Eye (tissue), 1 donor: ENCODE measurements around the gene FAM167B.
"Not testable (repeated sequence)": the region's sequence is repeated elsewhere in the genome, so short reads cannot be mapped to it uniquely, and the experiment has no call there.

ENCODE experiments used
- DNase-seq: peaks from one replicate; pipeline ENCODE4 v3.0.0-alpha.2; 2015

Gene FAM167B

DNA sequence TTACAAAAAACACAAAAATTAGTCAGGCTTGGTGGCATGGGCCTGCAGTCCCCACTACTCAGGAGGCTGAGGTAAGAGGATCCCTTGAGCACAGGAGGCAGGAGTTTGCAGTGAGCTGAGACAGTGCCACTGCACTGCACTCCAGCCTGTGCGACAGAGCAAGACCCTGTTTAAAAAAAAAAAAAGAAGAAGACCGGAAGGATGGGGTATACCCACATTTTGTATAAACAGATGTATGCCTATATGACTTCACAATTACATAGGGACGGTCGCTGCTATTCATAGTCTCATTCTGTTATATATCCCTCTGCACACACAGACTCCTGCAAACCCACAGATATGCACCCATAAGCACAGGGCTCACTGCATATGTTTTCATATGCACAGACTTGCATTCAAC is 16.7 kb downstream of the FAM167B start:
- DNase-seq = no peak

DNA sequence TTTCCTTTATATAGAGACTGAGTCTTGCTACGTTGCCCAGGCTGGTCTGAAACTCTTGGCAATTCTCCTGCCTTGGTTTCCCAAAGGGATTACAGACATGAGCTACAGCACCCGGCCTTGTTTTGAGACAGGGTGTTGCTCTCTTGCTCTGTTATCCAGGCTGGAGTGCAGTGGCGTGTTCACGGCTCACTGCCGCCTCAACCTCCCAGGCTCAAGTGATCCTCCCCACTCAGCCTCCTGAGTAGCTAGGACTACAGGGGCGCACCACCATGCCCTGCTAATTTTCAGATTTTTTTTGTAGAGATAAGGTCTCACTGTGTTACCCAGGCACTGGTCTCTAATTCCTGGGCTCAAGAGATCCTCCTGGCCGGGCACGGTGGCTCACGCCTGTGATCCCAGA is 18.8 kb downstream of the FAM167B start:
- no peak for DNase-seq

DNA sequence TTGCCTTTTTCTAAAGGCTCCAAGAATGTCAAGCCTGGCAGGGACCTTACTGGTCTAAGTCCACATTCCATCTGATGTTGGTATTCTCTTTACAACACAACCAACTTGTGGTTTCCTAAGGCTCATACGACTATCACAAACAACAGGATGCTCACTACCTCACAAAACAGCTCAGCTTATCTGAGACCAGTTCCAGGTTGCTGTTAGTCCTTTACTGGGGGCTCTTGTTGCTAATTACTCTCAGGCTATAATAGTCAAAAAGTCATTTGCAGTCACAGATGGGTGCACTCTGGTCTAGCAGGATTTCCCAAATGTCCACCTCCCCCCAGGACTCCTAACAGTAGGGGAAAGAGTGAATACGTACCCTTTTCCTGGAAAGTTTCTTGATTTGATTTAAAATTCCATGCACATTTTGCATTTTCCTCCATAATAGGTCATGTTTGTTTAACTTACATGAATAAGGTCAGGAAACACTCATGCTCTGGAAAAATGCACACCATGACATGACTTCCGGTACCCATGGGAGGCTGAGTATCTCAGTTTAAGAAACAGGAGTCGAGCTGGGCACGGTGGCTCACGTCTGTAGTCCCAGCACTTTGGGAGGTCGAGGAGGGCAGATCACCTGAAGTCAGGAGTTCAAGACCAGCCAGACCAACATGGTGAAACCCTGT is 20.0 kb downstream of the FAM167B start:
- DNase-seq = no peak

DNA sequence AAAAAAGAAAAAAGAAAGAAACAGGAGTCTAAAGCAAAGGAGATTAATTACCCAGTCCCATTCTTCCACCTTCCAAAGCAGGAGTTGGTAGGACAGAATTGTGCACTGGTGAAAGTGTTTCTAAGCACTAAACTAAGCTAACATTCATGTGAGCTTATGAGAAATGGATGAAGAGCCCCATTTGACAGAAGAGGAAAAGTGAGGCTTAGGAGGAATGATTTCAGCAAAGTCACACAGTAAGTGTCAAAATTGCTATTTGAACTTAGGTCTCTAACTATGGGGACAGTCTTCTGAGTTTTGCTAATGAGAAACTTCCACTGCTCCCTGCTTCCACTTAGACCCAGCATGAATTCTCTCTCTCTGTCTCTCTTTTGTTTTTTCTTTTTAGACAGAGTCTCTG is 22.7 kb downstream of the FAM167B start:
- DNase-seq = no peak

DNA sequence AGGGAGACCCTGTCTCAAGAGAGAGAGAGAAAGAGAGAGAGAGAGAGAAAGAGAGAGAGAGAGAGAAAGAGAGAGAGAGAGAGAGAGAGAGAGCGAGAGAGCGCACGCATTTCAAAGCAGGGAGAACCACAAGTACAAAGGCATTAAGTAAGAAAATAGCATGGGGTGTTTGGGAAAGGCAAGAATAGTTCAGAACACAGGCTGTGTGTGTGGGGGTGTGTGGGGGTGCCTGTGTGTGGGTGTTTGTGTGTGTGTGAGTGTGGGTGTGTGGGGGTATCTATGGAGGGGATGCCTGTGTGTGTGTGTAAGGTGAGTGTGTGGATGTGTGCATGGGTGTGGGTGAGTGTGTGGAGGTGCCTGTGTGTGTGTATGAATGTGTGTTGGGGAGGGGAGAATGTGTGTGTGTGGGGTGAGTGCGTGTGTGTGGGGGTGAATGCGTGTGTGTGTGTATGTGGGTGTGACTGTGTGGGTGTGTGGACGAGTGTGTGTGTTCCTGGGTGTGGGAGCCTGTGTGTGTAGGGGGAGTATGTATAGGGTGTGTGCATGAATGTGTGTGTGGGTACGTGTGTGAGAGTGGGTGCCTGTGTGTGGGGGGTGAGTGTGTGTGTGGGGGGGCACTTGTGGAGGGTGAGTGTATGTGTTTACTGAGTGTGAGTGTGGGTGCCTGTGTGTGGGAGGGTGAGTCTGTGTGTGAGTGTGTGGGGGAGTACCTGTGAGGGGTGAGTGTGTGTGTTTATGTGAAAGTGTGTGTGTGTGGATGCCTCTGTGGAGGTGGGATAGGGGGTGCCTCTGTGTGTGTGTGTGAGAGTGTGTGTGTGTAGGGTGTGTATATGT is 25.8 kb downstream of the FAM167B start:
- no peak for DNase-seq

DNA sequence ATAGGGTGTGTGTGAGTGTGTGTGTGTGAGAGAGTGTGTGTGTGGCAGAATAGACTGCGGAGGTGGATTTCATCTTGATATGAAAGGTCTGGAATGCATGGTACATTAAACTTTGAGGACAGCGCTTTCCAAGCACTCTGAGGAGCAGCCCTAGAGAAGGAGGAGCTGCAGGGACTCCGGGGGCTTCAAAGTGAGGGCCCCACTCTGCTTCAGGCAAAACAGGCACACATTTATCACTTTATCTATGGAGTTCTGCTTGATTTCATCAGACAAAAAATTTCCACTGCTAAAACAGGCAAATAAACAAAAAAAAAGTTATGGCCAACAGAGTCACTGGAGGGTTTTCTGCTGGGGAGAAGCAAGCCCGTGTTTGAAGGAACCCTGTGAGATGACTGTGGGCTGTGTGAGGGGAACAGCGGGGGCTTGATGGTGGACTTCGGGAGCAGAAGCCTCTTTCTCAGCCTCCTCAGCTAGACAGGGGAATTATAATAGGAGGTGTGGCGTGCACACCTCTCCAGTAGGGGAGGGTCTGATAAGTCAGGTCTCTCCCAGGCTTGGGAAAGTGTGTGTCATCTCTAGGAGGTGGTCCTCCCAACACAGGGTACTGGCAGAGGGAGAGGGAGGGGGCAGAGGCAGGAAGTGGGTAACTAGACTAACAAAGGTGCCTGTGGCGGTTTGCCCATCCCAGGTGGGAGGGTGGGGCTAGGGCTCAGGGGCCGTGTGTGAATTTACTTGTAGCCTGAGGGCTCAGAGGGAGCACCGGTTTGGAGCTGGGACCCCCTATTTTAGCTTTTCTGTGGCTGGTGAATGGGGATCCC is 26.6 kb downstream of the FAM167B start:
- no peak for DNase-seq

DNA sequence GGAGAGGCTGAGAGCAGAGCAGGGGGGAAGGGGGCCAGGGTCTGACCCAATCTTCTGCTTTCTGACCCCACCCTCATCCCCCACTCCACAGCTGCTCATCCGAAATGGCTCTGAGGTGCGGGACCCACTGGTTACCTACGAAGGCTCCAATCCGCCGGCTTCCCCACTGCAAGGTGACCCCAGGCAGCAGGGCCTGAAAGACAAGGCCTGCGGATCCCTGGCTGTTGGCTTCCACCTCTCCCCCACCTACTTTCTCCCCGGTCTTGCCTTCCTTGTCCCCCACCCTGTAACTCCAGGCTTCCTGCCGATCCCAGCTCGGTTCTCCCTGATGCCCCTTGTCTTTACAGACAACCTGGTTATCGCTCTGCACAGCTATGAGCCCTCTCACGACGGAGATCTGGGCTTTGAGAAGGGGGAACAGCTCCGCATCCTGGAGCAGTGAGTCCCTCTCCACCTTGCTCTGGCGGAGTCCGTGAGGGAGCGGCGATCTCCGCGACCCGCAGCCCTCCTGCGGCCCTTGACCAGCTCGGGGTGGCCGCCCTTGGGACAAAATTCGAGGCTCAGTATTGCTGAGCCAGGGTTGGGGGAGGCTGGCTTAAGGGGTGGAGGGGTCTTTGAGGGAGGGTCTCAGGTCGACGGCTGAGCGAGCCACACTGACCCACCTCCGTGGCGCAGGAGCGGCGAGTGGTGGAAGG is 27.8 kb downstream of the FAM167B start:
- DNase-seq = no peak

DNA sequence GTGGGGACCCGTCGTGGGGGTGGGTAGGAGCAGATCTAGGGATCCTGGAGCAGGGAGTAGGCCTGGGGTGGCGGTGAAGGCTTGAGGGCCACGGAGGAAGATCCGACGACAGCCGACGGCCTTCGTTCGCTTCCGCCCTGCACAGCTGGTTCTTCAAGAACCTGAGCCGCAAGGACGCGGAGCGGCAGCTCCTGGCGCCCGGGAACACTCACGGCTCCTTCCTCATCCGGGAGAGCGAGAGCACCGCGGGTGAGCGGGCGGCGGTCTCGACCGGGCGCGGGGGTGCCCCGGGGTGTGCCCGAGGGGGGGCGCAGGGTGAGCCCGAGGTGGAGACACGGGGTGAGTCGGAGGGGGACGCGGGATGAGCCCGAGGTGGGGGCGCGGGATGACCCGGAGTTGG is 28.4 kb downstream of the FAM167B start:
- DNase-seq = peak; percentile 40

DNA sequence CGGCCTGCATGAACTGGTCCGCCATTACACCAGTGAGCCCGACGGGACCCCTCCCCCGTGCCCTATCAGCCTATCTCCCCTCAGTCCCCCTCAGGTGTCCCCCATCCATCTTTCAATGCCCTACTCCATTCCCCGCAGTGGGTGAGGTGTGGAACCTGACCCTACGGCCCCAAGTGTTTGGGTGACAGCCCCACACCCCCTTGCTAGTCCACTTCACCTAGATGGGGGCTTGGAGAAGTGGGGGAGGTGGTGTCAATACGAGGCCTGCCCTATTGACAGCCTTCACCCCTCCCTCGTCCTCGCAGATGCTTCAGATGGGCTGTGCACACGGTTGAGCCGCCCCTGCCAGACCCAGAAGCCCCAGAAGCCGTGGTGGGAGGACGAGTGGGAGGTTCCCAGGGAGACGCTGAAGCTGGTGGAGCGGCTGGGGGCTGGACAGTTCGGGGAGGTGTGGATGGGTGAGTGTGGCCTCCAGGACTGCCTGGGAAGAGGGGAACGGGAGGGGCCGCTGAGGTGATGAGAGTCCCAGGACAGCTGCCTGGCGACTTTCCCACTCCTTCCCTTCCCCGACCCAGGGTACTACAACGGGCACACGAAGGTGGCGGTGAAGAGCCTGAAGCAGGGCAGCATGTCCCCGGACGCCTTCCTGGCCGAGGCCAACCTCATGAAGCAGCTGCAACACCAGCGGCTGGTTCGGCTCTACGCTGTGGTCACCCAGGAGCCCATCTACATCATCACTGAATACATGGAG is 29.2 kb downstream of the FAM167B start:
- DNase-seq = no peak

DNA sequence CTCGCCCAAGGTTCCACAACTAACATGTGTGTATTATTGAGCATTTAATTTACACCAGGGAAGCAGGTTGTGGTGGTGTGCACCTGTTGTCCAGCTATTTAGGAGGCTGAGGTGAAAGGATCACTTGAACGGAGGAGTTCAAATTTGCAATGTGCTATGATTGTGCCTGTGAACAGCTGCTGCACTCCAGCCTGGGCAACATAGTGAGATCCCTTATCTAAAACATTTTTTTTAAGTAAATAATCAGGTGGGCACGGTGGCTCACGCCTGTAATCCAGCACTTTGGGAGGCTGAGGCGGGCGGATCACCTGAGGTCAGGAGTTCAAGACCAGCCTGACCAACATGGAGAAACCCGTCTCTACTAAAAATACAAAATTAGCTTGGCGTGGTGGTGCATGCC is 37.8 kb downstream of the FAM167B start:
- not testable (repeated sequence) for DNase-seq

DNA sequence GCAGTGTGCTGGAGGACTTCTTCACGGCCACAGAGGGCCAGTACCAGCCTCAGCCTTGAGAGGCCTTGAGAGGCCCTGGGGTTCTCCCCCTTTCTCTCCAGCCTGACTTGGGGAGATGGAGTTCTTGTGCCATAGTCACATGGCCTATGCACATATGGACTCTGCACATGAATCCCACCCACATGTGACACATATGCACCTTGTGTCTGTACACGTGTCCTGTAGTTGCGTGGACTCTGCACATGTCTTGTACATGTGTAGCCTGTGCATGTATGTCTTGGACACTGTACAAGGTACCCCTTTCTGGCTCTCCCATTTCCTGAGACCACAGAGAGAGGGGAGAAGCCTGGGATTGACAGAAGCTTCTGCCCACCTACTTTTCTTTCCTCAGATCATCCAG is 38.6 kb downstream of the FAM167B start:
- no peak for DNase-seq

DNA sequence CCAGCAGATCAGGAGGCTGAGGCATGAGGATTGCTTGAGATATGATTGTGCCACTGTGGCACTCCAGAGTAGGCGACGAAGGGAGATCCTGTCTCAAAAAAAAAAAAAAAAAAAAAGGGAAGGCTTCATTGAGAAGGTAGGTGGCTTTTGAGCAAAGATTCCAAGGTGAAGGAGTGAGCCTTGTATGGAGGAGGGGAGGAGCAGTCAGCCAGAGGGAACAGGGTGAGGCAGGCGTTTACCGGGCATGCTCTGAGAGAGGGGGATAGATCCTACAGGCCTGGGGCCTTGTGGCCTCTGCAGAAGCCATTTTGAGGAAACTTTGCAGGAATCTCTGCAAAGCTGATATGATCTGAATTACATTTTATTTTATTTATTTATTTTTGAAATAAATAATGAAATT is 39.7 kb downstream of the FAM167B start:
- no peak for DNase-seq

DNA sequence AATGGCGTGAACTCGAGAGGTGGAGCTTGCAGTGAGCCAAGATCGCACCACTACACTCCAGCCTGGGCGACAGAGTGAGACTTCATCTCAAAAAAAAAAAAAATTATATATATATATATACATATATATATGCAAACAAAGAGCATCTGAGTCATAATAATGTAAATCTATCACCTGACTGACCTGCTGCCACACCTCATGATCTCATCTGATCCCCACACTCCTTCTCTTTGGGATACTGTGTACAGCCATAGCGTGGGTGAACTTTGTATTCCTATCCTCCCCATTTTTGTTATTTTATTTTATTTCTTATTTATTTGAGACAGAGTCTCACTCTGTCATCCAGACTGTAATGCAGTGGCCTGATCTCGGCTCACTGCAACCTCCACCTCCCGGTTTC is 42.2 kb downstream of the FAM167B start:
- DNase-seq = no peak

DNA sequence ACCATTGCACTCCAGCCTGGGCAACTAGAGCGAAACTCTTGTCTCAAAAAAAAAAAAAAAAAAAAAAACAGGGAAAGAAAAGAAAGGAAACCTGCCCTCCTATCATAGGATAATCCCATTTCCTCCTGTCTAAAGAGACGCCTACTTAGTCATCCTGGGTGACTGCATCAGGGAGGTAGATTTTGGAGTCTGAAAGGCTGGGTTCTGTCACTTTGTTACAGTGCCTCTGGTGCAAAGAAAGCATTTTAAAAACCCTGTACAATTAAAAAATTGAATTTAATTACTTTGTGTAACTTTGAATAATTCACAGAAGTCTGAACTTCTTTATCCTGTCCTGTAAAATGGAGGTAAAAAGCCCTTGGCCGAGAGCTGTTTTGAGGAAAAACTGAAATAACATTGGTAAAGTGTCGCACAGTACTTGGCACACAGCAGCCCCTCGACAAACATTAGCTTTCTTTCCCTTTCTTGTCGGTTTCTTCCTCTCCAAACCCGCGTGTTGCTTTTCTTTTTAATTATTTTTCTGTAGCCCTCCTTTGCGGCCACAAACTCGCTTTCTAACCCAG is 44.2 kb downstream of the FAM167B start:
- DNase-seq = no peak

DNA sequence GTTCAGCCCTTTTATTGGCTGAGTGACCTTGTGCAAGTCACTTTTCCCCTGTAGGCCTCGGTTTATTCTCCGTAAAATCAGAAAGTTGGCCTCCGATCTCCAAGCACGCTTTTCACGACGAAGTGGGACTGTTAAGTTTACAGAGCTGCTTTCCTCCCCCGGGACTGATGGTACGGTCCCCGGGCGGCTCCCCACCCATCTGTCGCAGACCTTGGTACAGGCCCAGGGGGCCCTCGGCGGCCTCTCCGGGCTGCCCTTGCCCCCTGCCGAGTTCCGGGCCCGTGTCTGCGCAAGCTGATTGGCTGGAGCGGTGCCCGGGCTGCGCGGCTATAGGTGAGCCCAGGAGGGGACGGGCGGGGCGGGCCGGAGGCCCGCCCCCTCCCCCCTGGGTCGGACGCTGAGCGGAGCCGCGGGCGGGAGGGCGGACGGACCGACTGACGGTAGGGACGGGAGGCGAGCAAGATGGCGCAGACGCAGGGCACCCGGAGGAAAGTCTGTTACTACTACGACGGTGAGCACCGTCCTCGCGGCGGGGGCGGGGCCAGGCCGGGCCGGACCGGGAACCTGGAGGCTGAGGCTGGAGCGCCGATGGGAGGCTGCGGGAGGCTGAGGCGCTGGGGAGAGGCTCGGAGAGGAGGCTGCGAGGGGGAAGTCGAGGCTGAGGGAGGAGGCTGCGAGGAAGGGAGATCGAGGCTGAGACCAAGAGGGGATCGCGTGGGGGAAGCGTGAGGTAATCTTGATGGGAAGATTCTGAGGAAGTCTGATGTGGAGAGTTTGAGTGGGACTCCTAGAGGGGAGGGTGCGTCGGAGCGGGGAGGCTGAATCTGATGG is 44.9 kb downstream of the FAM167B start, which contains the start of gene HDAC1:
Gene HDAC1, plus strand, starts transcription at position 376 of the 831 bp plus-strand sequence. Its CDS starts 87 bp downstream, at position 463.
- DNase-seq = peak; percentile 95

DNA sequence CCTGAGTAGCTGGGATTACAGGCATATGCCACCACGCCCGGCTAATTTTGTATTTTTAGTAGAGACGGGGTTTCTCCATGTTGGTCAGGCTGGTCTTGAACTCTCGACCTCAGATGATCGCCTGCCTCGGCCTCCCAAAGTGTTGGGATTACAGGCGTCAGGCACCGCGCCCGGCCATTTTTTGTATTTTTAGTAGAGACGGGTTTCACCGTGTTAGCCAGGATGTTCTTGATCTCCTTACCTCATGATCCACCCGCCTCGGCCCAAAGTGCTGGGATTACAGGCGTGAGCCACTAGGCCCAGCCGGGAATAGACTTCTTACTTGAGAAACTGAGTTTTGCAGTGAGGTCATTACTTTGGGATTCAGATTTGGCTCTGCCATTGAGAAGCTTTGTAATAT is 51.2 kb downstream of the FAM167B start:
- DNase-seq = not testable (repeated sequence)
